ENCODE measurements around the gene CAMK2D. TPM values are rescaled to one million over a fixed set of nuclear protein-coding genes. Genes with fewer than 3 reads are reported as not detected.

CAMK2D gene
- total and polyA plus RNA-seq, 2 experiments from 2014 or later = 4.9 to 14.6 TPM

DNA sequence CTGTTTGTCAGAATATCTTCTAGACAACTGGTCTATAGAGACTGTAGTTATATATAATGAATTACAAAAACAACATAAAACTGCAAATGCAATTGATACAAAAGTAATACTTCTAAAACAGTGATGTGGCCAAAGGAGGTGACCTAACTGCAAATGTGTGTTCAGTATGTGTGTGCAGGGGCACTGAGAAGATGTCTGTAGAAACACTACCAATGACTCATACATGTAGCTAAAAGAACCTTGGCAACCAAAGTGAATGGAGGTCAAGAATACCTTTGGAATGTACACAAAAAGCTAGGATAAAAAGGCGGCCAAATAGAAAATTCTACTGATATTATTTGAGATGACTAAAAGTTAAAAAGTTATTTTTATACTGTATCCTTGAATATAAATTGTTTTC is 261.8 kb downstream of the CAMK2D start:
- H3K27me3 ChIP-seq (ENCODE audit: insufficient read depth) = no peaks in the 10 kb centered on the region
- no peak overlapping the region for H3K4me3 Mint-ChIP-seq
- 0 out of 2 replicates have a peak, but pooled peaks cover 4% of the 10 kb centered on the region for H3K36me3 ChIP-seq (ENCODE audit: insufficient read depth)
- H3K9me2 ChIP-seq (ENCODE audit: insufficient read depth) = peaks cover 5% of the 10 kb centered on the region; the same call in 1 of the 2 replicates
- H3K79me2 ChIP-seq (replicated peaks; ENCODE audit: insufficient read depth) = no peaks in the 10 kb centered on the region
- no peak overlapping the region for H2AFZ ChIP-seq
- no peak overlapping the region for H3K4me3 ChIP-seq
- no peaks in the 10 kb centered on the region for H3F3A ChIP-seq (replicated peaks; ENCODE audit: low read depth)
- H3K4me2 ChIP-seq = no peak overlapping the region
- no peaks in the 10 kb centered on the region for H3K4me1 ChIP-seq (ENCODE audit: insufficient read depth)
- H3K27me3 Mint-ChIP-seq (ENCODE audit: insufficient read depth, low read depth, poor library complexity) = peaks cover 4% of the 10 kb centered on the region
- DNase-seq (ENCODE audit: low spot score) (no peak), ATAC-seq (no peak)
- H3K27ac ChIP-seq (ENCODE audit: low read depth) = no peak overlapping the region
- peaks cover 13% of the 10 kb centered on the region for H3K36me3 Mint-ChIP-seq (ENCODE audit: low read depth)
- no peak overlapping the region for H3K27ac Mint-ChIP-seq
- peaks cover 13% of the 10 kb centered on the region for H3K9me3 Mint-ChIP-seq
- no peaks in the 10 kb centered on the region for H3K4me1 Mint-ChIP-seq
- H4K20me1 ChIP-seq (replicated peaks; ENCODE audit: insufficient read depth) = no peaks in the 10 kb centered on the region
- TF ChIP-seq EZH2phosphoT487 (IDR thresholded peaks at IDR 0.05; ENCODE audit: unreplicated experiment) (no peak), ZNF114 (CRISPR knock-in tag; IDR thresholded peaks at IDR 0.05) (no peak), POLR2AphosphoS5 (IDR thresholded peaks at IDR 0.05; ENCODE audit: low read depth) (no peak), CREB1 (CRISPR knock-in tag; IDR thresholded peaks at IDR 0.05; ENCODE audit: low read depth) (no peak), NANOG (IDR thresholded peaks at IDR 0.05; ENCODE audit: borderline replicate concordance) (no peak), ZNF331 (CRISPR knock-in tag; IDR thresholded peaks at IDR 0.05; ENCODE audit: low read depth) (no peak), JUNB (IDR thresholded peaks at IDR 0.05; ENCODE audit: unreplicated experiment) (no peak), STAT1 (IDR thresholded peaks at IDR 0.05; ENCODE audit: unreplicated experiment) (no peak), EZH2 (IDR thresholded peaks at IDR 0.05; ENCODE audit: low read depth, unreplicated experiment) (no peak)
- TF ChIP-seq, protein P1, sequence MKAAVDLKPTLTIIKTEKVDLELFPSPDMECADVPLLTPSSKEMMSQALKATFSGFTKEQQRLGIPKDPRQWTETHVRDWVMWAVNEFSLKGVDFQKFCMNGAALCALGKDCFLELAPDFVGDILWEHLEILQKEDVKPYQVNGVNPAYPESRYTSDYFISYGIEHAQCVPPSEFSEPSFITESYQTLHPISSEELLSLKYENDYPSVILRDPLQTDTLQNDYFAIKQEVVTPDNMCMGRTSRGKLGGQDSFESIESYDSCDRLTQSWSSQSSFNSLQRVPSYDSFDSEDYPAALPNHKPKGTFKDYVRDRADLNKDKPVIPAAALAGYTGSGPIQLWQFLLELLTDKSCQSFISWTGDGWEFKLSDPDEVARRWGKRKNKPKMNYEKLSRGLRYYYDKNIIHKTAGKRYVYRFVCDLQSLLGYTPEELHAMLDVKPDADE (IDR thresholded peaks at IDR 0.05) = no peak
- TF ChIP-seq, protein P2, sequence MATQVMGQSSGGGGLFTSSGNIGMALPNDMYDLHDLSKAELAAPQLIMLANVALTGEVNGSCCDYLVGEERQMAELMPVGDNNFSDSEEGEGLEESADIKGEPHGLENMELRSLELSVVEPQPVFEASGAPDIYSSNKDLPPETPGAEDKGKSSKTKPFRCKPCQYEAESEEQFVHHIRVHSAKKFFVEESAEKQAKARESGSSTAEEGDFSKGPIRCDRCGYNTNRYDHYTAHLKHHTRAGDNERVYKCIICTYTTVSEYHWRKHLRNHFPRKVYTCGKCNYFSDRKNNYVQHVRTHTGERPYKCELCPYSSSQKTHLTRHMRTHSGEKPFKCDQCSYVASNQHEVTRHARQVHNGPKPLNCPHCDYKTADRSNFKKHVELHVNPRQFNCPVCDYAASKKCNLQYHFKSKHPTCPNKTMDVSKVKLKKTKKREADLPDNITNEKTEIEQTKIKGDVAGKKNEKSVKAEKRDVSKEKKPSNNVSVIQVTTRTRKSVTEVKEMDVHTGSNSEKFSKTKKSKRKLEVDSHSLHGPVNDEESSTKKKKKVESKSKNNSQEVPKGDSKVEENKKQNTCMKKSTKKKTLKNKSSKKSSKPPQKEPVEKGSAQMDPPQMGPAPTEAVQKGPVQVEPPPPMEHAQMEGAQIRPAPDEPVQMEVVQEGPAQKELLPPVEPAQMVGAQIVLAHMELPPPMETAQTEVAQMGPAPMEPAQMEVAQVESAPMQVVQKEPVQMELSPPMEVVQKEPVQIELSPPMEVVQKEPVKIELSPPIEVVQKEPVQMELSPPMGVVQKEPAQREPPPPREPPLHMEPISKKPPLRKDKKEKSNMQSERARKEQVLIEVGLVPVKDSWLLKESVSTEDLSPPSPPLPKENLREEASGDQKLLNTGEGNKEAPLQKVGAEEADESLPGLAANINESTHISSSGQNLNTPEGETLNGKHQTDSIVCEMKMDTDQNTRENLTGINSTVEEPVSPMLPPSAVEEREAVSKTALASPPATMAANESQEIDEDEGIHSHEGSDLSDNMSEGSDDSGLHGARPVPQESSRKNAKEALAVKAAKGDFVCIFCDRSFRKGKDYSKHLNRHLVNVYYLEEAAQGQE (IDR thresholded peaks at IDR 0.05; ENCODE audit: unreplicated experiment) = no peak
- TF ChIP-seq, protein P3, sequence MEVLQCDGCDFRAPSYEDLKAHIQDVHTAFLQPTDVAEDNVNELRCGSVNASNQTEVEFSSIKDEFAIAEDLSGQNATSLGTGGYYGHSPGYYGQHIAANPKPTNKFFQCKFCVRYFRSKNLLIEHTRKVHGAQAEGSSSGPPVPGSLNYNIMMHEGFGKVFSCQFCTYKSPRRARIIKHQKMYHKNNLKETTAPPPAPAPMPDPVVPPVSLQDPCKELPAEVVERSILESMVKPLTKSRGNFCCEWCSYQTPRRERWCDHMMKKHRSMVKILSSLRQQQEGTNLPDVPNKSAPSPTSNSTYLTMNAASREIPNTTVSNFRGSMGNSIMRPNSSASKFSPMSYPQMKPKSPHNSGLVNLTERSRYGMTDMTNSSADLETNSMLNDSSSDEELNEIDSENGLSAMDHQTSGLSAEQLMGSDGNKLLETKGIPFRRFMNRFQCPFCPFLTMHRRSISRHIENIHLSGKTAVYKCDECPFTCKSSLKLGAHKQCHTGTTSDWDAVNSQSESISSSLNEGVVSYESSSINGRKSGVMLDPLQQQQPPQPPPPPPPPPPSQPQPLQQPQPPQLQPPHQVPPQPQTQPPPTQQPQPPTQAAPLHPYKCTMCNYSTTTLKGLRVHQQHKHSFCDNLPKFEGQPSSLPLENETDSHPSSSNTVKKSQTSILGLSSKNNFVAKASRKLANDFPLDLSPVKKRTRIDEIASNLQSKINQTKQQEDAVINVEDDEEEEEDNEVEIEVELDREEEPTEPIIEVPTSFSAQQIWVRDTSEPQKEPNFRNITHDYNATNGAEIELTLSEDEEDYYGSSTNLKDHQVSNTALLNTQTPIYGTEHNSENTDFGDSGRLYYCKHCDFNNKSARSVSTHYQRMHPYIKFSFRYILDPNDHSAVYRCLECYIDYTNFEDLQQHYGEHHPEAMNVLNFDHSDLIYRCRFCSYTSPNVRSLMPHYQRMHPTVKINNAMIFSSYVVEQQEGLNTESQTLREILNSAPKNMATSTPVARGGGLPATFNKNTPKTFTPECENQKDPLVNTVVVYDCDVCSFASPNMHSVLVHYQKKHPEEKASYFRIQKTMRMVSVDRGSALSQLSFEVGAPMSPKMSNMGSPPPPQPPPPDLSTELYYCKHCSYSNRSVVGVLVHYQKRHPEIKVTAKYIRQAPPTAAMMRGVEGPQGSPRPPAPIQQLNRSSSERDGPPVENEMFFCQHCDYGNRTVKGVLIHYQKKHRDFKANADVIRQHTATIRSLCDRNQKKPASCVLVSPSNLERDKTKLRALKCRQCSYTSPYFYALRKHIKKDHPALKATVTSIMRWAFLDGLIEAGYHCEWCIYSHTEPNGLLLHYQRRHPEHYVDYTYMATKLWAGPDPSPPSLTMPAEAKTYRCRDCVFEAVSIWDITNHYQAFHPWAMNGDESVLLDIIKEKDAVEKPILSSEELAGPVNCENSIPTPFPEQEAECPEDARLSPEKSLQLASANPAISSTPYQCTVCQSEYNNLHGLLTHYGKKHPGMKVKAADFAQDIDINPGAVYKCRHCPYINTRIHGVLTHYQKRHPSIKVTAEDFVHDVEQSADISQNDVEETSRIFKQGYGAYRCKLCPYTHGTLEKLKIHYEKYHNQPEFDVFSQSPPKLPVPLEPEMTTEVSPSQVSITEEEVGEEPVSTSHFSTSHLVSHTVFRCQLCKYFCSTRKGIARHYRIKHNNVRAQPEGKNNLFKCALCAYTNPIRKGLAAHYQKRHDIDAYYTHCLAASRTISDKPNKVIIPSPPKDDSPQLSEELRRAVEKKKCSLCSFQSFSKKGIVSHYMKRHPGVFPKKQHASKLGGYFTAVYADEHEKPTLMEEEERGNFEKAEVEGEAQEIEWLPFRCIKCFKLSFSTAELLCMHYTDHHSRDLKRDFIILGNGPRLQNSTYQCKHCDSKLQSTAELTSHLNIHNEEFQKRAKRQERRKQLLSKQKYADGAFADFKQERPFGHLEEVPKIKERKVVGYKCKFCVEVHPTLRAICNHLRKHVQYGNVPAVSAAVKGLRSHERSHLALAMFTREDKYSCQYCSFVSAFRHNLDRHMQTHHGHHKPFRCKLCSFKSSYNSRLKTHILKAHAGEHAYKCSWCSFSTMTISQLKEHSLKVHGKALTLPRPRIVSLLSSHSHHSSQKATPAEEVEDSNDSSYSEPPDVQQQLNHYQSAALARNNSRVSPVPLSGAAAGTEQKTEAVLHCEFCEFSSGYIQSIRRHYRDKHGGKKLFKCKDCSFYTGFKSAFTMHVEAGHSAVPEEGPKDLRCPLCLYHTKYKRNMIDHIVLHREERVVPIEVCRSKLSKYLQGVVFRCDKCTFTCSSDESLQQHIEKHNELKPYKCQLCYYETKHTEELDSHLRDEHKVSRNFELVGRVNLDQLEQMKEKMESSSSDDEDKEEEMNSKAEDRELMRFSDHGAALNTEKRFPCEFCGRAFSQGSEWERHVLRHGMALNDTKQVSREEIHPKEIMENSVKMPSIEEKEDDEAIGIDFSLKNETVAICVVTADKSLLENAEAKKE (CRISPR knock-in tag; IDR thresholded peaks at IDR 0.05) = no peak
- TF ChIP-seq, protein P4, sequence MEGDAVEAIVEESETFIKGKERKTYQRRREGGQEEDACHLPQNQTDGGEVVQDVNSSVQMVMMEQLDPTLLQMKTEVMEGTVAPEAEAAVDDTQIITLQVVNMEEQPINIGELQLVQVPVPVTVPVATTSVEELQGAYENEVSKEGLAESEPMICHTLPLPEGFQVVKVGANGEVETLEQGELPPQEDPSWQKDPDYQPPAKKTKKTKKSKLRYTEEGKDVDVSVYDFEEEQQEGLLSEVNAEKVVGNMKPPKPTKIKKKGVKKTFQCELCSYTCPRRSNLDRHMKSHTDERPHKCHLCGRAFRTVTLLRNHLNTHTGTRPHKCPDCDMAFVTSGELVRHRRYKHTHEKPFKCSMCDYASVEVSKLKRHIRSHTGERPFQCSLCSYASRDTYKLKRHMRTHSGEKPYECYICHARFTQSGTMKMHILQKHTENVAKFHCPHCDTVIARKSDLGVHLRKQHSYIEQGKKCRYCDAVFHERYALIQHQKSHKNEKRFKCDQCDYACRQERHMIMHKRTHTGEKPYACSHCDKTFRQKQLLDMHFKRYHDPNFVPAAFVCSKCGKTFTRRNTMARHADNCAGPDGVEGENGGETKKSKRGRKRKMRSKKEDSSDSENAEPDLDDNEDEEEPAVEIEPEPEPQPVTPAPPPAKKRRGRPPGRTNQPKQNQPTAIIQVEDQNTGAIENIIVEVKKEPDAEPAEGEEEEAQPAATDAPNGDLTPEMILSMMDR (conservative IDR thresholded peaks at IDR 0.05; ENCODE audit: low read depth in 2 of 2) = no peak
